Stimulated activated CD8-positive, alpha-beta memory T cell treated with anti-CD3 and anti-CD28 coated beads, Interleukin-2, amount 100 ng/mL, for 1 hour (primary cell): Measurements from ENCODE around the gene WDR20.
"Not testable (repeated sequence)": the region's sequence is repeated elsewhere in the genome, so short reads cannot be mapped to it uniquely, and the experiment has no call there.

ENCODE experiments used
- DNase-seq, 2 donors: peaks; one replicate each; pipeline ENCODE4 v3.0.0-alpha.2; 2020; ENCODE audit warnings: low read depth in 2 of 2

The WDR20 gene

DNA sequence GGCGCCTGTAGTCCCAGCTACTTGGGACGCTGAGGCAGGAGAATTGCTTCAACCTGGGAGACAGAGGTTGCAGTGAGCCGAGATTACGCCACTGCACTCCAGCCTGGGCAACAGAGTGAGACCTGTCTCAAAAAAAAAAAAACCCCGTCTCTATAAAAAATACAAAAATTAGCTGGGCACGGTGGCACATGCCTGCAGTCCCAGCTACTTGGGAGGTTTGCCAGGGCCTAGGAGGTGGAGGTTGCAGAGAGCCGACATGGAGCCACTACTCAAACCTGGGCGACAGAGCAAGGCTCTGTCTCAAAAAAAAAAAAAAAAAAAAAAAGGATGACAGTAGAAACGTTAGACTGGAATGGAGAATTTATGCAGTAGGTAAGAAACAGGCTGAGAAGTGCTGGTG, 5.7 kb upstream of the WDR20 start:
- DNase-seq: not testable (repeated sequence)

DNA sequence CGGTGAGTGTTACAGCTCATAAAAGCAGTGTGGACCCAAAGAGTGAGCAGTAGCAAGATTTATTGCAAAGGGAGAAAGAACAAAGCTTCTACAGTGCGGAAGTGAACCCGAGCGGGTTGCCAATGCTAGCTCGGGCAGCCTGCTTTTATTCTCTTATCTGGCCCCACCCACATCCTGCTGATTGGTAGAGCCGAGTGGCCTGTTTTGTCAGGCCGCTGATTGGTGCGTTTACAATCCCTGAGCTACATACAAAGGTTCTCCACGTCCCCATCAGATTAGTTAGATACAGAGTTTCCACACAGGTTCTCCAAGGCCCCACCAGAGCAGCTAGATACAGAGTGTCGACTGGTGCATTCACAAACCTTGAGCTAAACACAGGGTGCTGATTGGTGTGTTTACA, 5.0 kb upstream of the WDR20 start:
- DNase-seq: not testable (repeated sequence)

DNA sequence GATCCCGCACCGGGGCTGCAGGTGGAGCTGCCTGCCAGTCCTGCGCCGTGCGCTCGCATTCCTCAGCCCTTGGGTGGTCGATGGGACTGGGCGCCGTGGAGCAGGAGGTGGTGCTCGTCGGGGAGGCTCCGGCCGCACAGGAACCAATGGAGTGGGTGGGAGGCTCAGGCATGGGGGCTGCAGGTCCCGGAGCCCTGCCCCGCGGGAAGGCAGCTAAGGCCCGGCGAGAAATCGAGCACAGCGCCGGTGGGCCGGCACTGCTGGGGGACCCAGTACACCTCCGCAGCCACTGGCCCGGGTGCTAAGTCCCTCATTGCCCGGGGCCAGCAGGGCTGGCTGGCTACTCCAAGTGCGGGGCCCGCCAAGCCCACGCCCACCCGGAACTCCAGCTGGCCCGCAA, 4.2 kb upstream of the WDR20 start:
- not testable (repeated sequence) for DNase-seq

DNA sequence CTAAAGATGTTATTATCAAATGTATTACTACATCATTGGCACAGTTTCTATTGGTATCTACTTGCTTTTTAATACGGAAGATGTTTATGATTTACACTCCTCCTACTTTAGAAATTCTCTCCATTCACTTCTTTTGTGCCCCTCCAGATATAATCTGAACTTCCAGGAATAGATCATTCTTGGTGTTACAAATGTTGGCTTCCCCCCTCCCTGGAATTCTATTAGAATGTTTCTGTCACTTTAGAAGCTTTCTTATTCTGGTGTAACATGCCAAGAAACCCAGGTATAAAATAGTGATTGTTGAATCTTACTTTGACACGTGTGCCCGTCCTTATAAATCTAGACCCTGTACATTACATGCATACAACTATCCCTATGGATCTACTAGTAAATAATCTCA, 1.2 kb upstream of the WDR20 start:
- no peak for DNase-seq

DNA sequence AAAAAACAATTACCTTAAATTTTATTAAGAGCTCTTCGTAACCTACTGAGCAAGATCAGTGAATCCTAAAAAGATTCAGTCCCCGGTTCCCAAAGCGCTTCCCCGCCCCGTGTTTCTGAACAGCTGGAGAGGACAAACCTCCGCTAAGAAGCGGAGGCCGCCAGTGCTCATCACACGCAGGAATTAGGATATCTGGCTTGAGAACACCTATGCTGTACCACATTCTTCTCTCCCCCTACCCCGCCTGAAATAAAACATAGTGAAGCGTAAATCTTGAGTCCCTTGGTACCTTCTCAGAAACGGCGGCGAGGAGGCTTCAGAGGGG, 774 bp upstream of the WDR20 start:
- no peak for DNase-seq

DNA sequence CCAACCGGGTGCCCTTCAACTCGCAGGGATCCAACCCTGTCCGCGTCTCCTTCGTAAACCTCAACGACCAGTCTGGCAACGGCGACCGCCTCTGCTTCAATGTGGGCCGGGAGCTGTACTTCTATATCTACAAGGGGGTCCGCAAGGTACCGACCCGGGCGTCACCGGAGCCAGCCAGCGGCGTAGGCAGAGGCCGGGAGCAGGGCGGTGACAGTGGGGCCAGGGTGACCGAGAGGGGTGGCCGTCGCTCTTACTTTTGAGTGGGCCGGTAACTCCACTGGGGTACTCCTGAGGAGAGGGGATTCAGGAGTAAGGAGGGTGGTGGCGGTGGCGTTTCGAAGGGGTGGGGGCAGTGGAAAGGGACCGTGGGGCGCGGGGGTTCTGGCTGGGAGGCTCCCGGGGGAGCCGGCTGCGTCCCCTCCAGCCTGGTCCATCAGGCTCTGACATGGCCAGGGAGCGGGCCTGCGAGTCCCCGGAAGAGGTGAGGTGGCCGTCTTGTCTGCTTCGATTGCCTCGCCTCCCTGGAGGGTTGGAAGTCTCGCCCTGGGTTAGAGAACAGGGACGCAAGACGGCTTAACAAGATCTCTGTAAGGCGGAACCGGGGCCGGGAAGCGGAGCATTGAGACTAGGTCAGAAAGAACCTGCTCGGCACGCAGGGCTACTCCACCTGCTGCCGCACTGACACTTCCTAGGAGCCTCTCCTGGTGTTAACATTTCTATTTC, 491 bp downstream of the WDR20 start:
- DNase-seq: peak in 1 of 2 donors; percentile 9

DNA sequence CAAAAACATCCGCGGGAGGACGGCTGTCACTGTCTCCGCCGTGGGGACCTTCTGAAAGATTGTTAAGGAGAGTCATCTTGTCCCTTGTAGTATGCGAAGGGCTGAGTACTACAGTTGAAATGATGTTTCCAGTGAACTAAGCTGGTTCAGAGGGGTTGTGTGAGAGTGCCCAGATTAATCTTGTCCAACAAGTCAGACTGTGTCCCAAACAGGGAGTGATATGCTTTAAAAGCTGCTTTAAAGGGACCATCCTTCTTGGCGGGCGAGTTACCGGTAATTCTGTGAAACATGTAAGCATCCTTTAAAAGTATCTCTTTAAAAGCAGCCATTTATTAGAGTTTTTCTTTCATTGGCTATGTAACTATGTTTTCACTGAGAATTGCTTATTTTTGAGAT, 1.1 kb downstream of the WDR20 start:
- no peak for DNase-seq

DNA sequence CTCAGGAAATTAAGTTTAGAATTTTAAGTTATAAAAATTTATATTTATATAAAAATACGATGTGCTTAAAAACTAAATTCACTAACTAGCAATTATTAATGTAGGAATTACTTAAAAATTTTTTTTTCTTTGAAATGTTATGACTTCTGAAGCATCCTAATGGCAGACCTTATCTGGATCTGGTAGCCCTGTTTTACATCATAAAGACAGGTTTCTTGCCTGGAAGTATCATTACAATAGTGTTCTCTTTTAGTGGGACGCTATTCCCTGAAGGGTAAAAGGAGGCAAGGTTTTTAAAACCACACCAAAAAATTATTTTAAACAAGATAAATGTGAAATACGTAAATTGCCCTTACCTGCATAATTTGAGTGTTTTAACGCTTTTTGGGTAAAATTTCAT, 2.1 kb downstream of the WDR20 start:
- no peak for DNase-seq

DNA sequence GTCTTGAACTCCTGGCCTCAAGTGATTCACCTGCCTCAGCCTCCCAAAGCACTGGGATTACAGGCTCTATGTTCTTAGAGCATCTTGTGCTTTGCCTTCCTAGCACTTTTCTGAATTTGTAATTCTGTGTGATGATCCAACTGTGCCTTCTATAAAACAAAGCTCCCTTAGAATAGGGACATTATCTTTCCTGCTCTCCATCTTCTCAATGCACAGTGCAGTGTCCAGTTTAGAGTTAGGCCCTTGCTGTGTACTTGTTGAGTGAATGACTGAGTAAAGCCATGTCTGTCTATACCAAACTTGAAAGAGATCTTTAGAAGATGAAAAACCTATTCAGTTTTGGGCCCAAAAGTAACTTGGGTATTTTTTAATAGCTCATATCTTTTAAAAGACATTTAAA, 5.2 kb downstream of the WDR20 start:
- no peak for DNase-seq

DNA sequence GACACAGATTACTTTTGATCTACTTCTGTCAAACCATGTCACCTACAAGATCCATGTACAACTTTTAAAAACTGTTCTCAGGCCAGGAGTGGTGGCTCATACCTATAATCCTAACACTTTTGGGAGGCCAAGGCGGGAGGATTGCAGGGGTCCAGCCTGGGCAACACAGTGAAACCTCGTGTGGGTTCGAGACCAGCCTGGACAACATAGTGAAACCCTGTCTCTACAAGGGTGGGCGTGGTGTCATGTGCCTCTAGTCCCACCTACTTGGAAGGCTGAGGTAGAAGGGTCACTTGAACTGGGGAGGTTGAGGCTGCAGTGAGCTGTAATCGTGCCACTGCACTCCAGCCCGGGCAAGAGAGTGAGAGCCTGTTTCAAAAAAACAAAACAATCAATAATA, 5.7 kb downstream of the WDR20 start:
- no peak for DNase-seq

DNA sequence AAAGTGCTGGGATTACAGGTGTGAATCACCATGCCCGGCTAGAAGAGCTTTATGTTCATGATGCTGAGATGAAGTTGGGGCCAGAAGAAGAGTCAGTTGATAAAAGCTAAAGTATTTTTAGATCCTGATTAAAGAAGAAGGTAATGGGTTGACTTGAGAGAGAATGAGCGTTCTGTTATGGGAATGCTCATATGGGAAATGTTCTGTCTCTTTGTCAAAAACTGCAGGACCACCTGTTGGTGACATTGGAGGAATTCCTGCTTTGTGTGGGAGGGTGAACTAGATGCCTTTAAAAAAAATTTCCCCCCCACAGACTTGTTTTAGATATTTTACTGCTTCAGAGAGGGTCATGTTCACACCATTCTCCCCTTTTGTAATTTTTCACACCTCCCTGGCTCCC, 6.7 kb downstream of the WDR20 start:
- DNase-seq: no peak

DNA sequence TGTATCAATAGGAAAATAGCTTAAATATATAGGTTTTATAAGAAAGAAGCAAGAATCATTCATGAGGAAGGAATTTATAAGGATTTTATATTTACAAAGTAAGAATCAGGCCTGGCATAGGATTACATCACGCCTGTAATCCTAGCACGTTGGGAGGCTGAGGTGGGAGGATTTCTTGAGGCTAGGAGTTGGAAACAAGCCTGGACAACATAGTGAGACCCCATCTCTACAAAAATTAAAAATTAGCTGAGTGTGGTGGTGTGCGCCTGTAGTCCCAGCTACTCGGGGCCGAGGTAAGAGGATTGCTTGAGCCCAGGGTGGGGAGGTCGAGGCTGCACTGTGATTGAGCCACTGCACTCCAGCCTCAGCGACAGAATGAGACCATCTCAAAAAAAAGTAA, 10.4 kb downstream of the WDR20 start:
- no peak for DNase-seq

DNA sequence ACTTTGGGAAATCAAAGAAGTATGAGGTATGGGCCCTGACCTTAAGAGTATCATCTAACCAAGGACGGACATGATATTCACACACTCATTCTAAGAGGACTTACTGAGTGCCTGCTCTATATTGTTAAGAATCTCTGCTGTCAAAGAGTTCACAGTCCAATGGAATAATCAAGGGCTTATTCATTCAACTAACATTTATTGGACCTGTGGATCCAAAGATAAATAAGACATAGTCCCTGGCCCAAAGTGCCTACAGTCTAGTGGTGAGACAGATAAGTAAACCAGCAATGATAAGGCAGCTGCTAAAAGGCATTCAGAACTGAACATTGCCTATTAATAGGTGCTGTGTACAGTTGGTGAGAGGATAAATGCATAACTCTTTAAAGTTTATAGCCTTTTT, 11.0 kb downstream of the WDR20 start:
- DNase-seq: no peak

DNA sequence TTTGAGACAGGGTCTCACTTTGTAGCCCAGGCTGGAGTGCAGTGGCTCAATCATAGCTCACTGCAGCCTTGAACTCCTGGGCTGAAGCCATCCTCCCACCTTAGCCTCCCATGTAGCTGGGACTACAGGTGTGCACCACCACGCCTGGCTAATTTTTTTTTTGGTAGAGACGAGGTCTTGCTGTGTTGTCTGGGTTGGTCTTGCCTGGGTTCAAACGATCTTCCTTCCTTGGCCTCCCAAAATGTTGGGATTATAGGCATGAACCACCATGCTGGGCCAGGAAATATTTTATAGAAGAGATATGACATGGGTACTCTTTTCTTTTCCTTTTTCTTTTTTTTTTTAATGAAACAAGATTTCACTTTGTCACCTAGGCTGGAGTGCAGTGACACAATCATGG, 11.7 kb downstream of the WDR20 start:
- not testable (repeated sequence) for DNase-seq

DNA sequence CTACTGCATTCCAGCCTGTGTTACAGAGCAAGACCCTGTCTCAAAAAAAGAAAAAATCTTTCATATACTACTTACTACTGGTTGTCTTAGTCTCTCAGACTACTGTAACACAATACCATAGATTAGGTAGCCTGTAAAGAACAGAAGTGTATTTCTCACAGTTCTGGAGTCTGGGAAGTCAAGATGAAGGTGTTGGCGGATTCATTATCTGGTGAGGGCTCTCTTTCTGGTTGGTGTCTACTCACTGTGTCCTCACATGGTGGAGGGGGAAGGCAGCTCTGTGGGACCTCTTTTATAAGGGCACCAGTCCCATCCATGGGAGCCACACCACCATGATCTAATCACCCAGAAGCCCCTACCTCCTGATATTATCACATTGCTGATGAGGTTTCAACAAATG, 14.4 kb downstream of the WDR20 start:
- no peak for DNase-seq

DNA sequence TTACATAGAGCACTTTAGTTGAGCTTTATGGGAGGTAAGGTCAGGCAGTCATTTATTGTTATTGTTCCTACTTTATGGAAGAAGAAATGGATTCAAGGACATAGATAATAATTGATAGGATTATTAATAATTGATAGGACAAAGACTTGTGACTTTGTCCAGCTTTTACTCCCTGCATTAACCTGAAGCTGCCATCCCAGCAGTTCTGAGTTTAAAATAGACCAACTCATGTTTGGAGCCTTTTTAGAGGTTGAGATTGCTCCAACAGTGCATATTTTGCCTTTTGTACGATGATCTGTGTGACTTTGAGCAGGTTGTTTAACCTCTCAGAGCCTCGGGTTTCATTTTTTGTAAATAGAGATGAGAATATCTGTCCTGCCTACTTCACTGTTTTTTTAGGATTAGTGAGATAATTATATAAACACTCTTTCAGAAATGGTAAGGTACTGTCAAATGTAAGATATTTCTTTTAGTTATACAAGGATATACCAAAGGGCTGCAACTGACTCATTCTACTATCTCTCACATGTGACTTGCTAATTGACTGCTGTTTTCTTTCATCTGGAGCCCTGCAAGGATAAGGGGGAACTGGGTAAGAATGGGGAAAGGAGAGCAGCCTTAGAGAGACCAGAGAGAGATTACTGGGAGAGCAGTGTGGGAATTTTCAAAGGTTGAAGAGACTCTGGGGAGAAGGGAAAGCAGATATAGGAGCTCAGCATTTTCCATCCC, 15.3 kb downstream of the WDR20 start:
- no peak for DNase-seq

DNA sequence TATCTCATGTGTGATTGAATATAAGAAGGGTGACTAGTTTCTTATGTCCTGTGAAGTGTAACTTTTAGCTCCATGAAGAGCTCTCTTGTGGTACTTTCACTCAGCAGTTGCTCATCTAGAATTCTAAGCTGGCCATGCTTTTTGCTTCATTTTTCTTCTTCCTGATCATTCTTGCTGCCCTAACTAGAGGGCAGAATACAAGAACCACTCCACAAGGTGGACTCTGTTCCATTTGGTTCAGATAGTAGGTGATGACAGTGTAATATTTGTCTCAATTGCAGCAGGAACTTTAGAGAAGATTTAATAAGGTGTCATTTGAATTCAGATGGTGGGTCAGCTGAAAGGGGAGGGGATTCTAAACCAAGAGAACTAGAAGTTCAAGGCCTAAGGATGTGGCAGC, 17.6 kb downstream of the WDR20 start:
- no peak for DNase-seq

DNA sequence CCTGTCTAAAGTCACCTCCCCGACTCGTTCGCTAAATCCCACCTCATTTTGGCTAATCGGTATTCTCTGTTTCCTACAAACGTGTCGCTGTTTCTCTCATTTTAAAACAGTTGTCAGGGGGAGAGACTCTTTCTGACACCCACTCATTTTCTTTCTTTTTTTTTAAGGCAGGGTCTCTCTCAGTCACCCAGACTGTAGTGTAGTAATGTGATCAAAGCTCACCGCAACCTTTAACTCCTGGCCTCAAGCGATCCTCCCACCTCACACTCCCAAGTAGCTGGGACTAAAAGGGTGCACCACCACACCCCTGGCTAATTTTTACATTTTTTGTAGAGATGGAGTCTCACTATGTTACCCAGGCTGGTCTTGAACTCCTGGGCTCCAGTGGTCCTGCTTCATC, 19.1 kb downstream of the WDR20 start:
- DNase-seq: no peak

DNA sequence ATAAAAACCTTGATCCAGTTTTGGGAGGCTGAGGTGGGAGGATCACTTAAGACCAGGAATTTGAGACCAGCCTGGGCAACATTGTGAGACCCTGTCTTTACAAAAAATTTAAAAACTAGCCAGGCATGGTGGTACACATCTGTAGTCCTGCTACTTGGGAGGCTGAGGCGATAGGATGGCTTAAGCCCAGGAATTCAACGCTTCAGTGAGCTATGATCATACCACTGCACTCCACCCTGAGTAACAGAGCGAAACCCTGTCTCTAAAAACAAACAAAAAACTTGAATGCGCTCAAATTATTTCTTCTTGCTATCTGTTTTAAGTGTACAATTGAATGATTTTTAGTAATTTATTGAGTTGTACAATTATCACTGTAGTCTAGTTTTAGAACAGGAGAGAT, 20.1 kb downstream of the WDR20 start:
- no peak for DNase-seq

DNA sequence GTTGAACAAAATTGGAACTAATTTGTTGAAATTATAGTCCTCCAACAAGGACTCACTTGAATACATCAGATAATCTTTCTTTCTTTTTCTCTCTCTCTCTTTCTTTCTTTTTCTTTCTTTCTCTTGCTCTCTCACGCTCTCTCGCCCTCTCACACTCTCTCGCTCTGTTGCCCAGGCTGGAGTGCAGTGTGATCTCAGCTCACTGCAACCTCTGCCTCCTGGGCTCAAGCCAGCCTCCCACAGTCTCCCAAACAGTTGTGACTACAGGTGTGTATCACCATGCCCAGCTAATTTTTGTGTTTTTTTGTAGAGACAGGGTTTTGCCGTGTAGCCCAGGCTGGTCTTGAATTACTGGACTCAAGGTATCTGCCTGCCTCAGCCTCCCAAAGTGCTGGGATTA, 22.8 kb downstream of the WDR20 start:
- DNase-seq: no peak

DNA sequence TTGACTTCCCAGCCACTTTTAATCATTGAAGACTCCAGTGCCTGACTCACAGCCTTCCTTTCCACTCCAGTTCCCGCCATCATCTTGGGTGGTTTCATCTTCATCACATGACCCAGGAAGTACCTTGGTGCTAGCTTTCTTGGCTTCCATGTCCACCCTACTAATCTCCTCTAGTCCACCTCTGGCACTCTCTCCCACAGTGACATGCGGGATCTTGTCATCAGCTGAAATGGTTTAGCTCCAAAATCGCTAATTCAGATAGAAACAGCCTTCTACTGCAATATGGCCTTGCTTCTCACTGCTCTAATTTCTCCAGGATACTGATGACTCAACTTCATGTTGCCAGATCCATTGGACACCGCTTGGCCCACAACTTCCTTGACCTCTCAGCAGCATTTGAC, 24.5 kb downstream of the WDR20 start:
- no peak for DNase-seq

DNA sequence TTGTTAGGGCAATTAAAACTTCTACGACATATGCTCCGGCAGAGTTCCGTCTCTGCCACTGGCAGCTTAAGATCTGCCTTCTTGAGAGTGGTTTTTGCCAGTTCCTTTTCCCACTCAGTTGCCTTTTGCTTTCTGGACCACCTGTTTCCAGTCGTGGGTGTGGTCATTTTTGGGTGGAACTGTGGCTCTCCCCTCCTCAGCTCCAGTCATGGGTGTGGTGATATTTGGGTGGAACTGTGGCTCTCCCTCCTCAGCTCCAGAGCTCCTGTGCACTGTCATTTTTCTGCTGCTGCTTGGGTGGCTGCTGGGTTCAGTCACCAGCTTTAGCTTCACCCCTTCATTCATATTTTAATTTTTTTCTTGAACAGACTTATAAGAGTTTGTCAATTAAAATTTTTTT, 25.3 kb downstream of the WDR20 start:
- no peak for DNase-seq

DNA sequence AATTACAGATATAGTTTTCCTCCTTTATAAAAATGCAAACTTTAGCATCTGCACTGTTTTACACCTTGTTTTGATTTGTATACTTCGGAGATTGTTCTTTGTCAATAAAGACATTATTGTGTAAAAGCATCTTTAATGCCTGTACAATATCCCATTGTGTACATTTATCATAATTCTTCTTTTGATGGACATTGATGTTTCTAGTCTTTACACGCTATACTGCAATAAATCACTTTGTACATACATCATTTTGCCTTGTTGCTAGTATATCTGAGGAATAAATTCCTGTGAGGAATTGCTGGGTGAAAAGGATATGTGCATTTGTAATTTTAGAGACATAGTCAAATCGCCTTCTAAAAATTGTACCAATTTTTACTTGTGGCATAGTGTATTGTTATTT, 30.4 kb downstream of the WDR20 start:
- DNase-seq: no peak
